GM12878 (cell line): ENCODE measurements around the gene NLGN1. TPM values are rescaled to one million over a fixed set of nuclear protein-coding genes. Genes with fewer than 3 reads are reported as not detected.

Experiments used
- JUNB ChIP-seq: IDR thresholded peaks from 2 replicates; pipeline ENCODE4 v1.6.1; 2016; ENCODE audit warnings: antibody characterized with exemption, mild to moderate bottlenecking
- polyA plus RNA-seq, 11 experiments: library from polyadenylated mRNA; depleted of rRNA in 4 of 11; unstranded in 6 of 11; stranded (reverse) in 5 of 11; fragments of >200 nt; fragmentation: Nextera tagmentation in 4 of 11; fragmentation: Illumina TruSeq in 1 of 11; extraction: Ambion mirVana in 4 of 11; extraction: Trizol in 1 of 11; gene quantifications; 1 replicate in 1 of 11; 2 replicates in 10 of 11; pipeline versions ENCODE4 v1.2.1 to v1.2.3, GENCODE V29; 2011 to 2016; ENCODE audit warnings: inconsistent platforms in 2 of 11, missing spikeins in 2 of 11, low read depth in 1 of 11
- total RNA-seq, 4 experiments: library from RNA; depleted of rRNA in 3 of 4; stranded (reverse); fragments of >200 nt in 3 of 4; fragmentation: Illumina TruSeq in 1 of 4; extraction: Trizol in 1 of 4; gene quantifications; 2 replicates each; pipeline versions ENCODE4 v1.2.1 to v1.2.3, GENCODE V29; 2013 to 2021
- TF ChIP-seq, protein P1 (sequence below): fragments of 450-650 bp; IDR thresholded peaks from 2 replicates; pipeline ENCODE4 v1.6.1; 2017; ENCODE audit warnings: mild to moderate bottlenecking, moderate library complexity
- TF ChIP-seq, protein P2 (sequence below): IDR thresholded peaks from 2 replicates; pipeline ENCODE4 v1.6.1; 2012; ENCODE audit warnings: improper control_type of control experiment, low read depth, low read length; ENCODE audit not compliant: insufficient replicate concordance

The NLGN1 gene
- total and polyA plus RNA-seq, 10 of the 15 experiments (the other 5 are each of a cell fraction or from before 2014, with no cell fraction given) = not detected

DNA sequence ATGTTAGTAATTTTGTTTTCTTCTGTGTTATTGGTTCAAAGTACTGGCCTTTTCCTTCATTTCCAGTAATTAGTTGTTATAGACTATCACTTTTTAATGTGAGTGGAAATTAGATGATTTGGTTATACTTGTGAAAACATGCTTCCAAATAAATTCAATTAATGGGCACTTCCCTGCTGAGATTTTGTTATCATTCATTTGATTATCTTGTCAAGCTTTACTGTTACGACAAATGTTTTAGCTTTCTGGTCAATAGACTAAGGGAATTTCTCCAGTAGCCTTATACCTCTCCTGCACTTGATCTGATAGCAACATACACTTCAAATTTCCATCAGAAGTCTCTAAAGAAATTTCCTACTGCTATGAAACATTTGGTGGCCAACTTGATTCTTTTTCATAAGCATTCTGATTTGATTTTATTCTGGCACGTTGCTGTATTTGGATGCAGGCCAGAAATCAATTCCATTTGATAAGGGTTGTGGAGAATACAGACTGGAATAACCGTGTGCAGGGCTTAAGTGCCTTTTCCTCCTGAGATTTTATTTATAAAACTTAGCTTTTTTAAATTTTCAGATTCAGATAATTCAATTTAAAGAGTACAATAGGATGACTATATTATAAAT is 887.8 kb downstream of the NLGN1 start (continued):
- TF ChIP-seq, protein P1, sequence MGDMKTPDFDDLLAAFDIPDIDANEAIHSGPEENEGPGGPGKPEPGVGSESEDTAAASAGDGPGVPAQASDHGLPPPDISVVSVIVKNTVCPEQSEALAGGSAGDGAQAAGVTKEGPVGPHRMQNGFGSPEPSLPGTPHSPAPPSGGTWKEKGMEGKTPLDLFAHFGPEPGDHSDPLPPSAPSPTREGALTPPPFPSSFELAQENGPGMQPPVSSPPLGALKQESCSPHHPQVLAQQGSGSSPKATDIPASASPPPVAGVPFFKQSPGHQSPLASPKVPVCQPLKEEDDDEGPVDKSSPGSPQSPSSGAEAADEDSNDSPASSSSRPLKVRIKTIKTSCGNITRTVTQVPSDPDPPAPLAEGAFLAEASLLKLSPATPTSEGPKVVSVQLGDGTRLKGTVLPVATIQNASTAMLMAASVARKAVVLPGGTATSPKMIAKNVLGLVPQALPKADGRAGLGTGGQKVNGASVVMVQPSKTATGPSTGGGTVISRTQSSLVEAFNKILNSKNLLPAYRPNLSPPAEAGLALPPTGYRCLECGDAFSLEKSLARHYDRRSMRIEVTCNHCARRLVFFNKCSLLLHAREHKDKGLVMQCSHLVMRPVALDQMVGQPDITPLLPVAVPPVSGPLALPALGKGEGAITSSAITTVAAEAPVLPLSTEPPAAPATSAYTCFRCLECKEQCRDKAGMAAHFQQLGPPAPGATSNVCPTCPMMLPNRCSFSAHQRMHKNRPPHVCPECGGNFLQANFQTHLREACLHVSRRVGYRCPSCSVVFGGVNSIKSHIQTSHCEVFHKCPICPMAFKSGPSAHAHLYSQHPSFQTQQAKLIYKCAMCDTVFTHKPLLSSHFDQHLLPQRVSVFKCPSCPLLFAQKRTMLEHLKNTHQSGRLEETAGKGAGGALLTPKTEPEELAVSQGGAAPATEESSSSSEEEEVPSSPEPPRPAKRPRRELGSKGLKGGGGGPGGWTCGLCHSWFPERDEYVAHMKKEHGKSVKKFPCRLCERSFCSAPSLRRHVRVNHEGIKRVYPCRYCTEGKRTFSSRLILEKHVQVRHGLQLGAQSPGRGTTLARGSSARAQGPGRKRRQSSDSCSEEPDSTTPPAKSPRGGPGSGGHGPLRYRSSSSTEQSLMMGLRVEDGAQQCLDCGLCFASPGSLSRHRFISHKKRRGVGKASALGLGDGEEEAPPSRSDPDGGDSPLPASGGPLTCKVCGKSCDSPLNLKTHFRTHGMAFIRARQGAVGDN = no peak
- TF ChIP-seq JUNB = no peak
- TF ChIP-seq, protein P2, sequence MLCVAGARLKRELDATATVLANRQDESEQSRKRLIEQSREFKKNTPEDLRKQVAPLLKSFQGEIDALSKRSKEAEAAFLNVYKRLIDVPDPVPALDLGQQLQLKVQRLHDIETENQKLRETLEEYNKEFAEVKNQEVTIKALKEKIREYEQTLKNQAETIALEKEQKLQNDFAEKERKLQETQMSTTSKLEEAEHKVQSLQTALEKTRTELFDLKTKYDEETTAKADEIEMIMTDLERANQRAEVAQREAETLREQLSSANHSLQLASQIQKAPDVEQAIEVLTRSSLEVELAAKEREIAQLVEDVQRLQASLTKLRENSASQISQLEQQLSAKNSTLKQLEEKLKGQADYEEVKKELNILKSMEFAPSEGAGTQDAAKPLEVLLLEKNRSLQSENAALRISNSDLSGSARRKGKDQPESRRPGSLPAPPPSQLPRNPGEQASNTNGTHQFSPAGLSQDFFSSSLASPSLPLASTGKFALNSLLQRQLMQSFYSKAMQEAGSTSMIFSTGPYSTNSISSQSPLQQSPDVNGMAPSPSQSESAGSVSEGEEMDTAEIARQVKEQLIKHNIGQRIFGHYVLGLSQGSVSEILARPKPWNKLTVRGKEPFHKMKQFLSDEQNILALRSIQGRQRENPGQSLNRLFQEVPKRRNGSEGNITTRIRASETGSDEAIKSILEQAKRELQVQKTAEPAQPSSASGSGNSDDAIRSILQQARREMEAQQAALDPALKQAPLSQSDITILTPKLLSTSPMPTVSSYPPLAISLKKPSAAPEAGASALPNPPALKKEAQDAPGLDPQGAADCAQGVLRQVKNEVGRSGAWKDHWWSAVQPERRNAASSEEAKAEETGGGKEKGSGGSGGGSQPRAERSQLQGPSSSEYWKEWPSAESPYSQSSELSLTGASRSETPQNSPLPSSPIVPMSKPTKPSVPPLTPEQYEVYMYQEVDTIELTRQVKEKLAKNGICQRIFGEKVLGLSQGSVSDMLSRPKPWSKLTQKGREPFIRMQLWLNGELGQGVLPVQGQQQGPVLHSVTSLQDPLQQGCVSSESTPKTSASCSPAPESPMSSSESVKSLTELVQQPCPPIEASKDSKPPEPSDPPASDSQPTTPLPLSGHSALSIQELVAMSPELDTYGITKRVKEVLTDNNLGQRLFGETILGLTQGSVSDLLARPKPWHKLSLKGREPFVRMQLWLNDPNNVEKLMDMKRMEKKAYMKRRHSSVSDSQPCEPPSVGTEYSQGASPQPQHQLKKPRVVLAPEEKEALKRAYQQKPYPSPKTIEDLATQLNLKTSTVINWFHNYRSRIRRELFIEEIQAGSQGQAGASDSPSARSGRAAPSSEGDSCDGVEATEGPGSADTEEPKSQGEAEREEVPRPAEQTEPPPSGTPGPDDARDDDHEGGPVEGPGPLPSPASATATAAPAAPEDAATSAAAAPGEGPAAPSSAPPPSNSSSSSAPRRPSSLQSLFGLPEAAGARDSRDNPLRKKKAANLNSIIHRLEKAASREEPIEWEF = no peak
- TF ChIP-seq, all 136 proteins: peak for 0
